ENCODE data around the gene CARD9. TPM values are rescaled to one million over a fixed set of nuclear protein-coding genes. Genes with fewer than 3 reads are reported as not detected.

Gene CARD9
- total RNA-seq, 2 donors from 2014 or later, result 1.3 to 1.7 TPM

- DNase-seq (ENCODE audit: low spot score in 2 of 2) (no peak), ATAC-seq (no peak)
- Mint-ChIP-seq H3K27ac (no peak overlapping the region), H3K36me3 (no peaks in the 10 kb centered on the region), H3K9me3 (no peaks in the 10 kb centered on the region)
These were observed 25.8 kb downstream of the CARD9 start for GRCh38 chr9:136347472-136348256.

- no peak for ATAC-seq
- Mint-ChIP-seq H3K36me3 (no peaks in the 10 kb centered on the region), H3K27ac (no peak overlapping the region), H3K9me3 (no peaks in the 10 kb centered on the region)
- no peak for DNase-seq (ENCODE audit: low spot score in 2 of 2)
These were observed 26.5 kb downstream of the CARD9 start for GRCh38 chr9:136346927-136347465.

- ATAC-seq, result no peak
- Mint-ChIP-seq H3K36me3 (no peaks in the 10 kb centered on the region), H3K9me3 (no peaks in the 10 kb centered on the region), H3K27ac (no peak overlapping the region)
- DNase-seq (ENCODE audit: low spot score in 2 of 2), result no peak
These were observed 27.4 kb downstream of the CARD9 start for GRCh38 chr9:136346157-136346481.

- H3K27ac Mint-ChIP-seq, result no peak overlapping the region
- H3K36me3 Mint-ChIP-seq, result no peaks in the 10 kb centered on the region
- ATAC-seq (no peak), DNase-seq (ENCODE audit: low spot score in 2 of 2) (no peak)
- no peaks in the 10 kb centered on the region for H3K9me3 Mint-ChIP-seq
These were observed 27.9 kb downstream of the CARD9 start for GRCh38 chr9:136345281-136346156.

- no peak for DNase-seq (ENCODE audit: low spot score in 2 of 2)
- Mint-ChIP-seq H3K27ac (no peak overlapping the region), H3K36me3 (no peaks in the 10 kb centered on the region)
These were observed 28.8 kb downstream of the CARD9 start for GRCh38 chr9:136344544-136345280.

GRCh38 chr9:136343884-136344269, 29.6 kb downstream of the CARD9 start:
- Mint-ChIP-seq H3K36me3 (no peaks in the 10 kb centered on the region), H3K27ac (no peak overlapping the region), H3K9me3 (no peaks in the 10 kb centered on the region)
- ATAC-seq (no peak), DNase-seq (ENCODE audit: low spot score in 2 of 2) (no peak)

More at GRCh38 chr9:136344544-136345280, 28.8 kb downstream of the CARD9 start:
- ATAC-seq, result no peak
- no peaks in the 10 kb centered on the region for H3K9me3 Mint-ChIP-seq

GRCh38 chr9:136343121-136343883, 30.2 kb downstream of the CARD9 start:
- Mint-ChIP-seq H3K36me3 (no peaks in the 10 kb centered on the region), H3K9me3 (no peaks in the 10 kb centered on the region), H3K27ac (no peak overlapping the region)
- ATAC-seq (no peak), DNase-seq (ENCODE audit: low spot score in 2 of 2) (no peak)

- no peaks in the 10 kb centered on the region for H3K9me3 Mint-ChIP-seq
- H3K27ac Mint-ChIP-seq, result no peak overlapping the region
- DNase-seq (ENCODE audit: low spot score in 2 of 2) (peak in 1 of 2 donors; percentile 79), ATAC-seq (peak; percentile 17 to 82)
- no peaks in the 10 kb centered on the region for H3K36me3 Mint-ChIP-seq
These were observed 31.0 kb downstream of the CARD9 start for GRCh38 chr9:136342181-136343120.

GRCh38 chr9:136341769-136342168, 31.7 kb downstream of the CARD9 start:
- H3K9me3 Mint-ChIP-seq, result no peaks in the 10 kb centered on the region
- no peak overlapping the region for H3K27ac Mint-ChIP-seq
- H3K36me3 Mint-ChIP-seq, result no peaks in the 10 kb centered on the region
- ATAC-seq (no peak), DNase-seq (ENCODE audit: low spot score in 2 of 2) (no peak)

- H3K27ac Mint-ChIP-seq, result no peak overlapping the region
- ATAC-seq (no peak), DNase-seq (ENCODE audit: low spot score in 2 of 2) (no peak)
- H3K36me3 Mint-ChIP-seq, result no peaks in the 10 kb centered on the region
- no peaks in the 10 kb centered on the region for H3K9me3 Mint-ChIP-seq
These were observed 32.3 kb downstream of the CARD9 start for GRCh38 chr9:136341042-136341655.

- no peaks in the 10 kb centered on the region for H3K36me3 Mint-ChIP-seq
- no peak for ATAC-seq
- no peak overlapping the region for H3K27ac Mint-ChIP-seq
These were observed 33.0 kb downstream of the CARD9 start for GRCh38 chr9:136340356-136341041.

GRCh38 chr9:136339958-136340310, 33.5 kb downstream of the CARD9 start:
- DNase-seq (ENCODE audit: low spot score in 2 of 2), result no peak
- no peak overlapping the region for H3K27ac Mint-ChIP-seq
- ATAC-seq, result no peak
- H3K9me3 Mint-ChIP-seq, result no peaks in the 10 kb centered on the region
- H3K36me3 Mint-ChIP-seq, result no peaks in the 10 kb centered on the region

More at GRCh38 chr9:136340356-136341041, 33.0 kb downstream of the CARD9 start:
- H3K9me3 Mint-ChIP-seq, result no peaks in the 10 kb centered on the region
- DNase-seq (ENCODE audit: low spot score in 2 of 2), result no peak

GRCh38 chr9:136339173-136339957, 34.1 kb downstream of the CARD9 start:
- Mint-ChIP-seq H3K27ac (peak overlapping the region in 1 of 2 donors; percentile 74), H3K36me3 (no peaks in the 10 kb centered on the region), H3K9me3 (no peaks in the 10 kb centered on the region)
- peak in 1 of 2 donors; percentile 43 for DNase-seq (ENCODE audit: low spot score in 2 of 2)
- ATAC-seq, result peak in 1 of 2 donors; percentile 62

- no peaks in the 10 kb centered on the region for H3K36me3 Mint-ChIP-seq
- ATAC-seq (no peak), DNase-seq (ENCODE audit: low spot score in 2 of 2) (no peak)
- no peak overlapping the region for H3K27ac Mint-ChIP-seq
- no peaks in the 10 kb centered on the region for H3K9me3 Mint-ChIP-seq
These were observed 35.0 kb downstream of the CARD9 start for GRCh38 chr9:136338511-136338910.

Measured in activated naive CD4-positive, alpha-beta T cell treated with anti-CD3 and anti-CD28 coated beads, Interleukin-2, amount 50 U/mL, for 72 hours (primary cell).